ENCODE results near the gene HSP90AB1. TPM values are rescaled to one million over a fixed set of nuclear protein-coding genes. Genes with fewer than 3 reads are reported as not detected.

Gene HSP90AB1
- total and polyA plus RNA-seq, 11 donors: 375 to 1,040 (median 857) TPM

- ATAC-seq: peak; percentile 57 to 85 (median 81)
- Histone ChIP-seq H3K9me3 (no peaks in the 10 kb centered on the region), H3K27ac (peak overlapping the region; percentile 90 to 100 (median 98)), H3K27me3 (no peaks in the 10 kb centered on the region), H3K4me3 (peak overlapping the region; percentile 69 to 98 (median 81)), H3K4me1 (peaks cover 0 to 38% (median 35%) of the 10 kb centered on the region in 12 donors), H3K36me3 (peaks cover 2 to 32% (median 28%) of the 10 kb centered on the region in 9 donors)
- TF ChIP-seq CTCF (IDR thresholded peaks at IDR 0.05) (peak in 10 of 12 donors; percentile 9 to 61 (median 40)), POLR2A (IDR thresholded peaks at IDR 0.05) (peak in 1 of 2 donors; percentile 18)
- DNase-seq: peak; percentile 91 to 95 (median 94)
- WGBS, 4 donors: 0 to 1% (median 1%) methylated on average over 41 to 62 of the region's 62 CpGs
- intact Hi-C loops (cut with DNase I): loop anchor here in 2 of 10 donors (1.0 to 10.0 kb wide), 3 partner anchors 25 to 611 kb away; partner anchors contain the start of genes MAD2L1BP (in 1 of the 2) and VEGFA (in 1 of the 2)
These were observed 814 bp upstream of the HSP90AB1 start for GRCh38 chr6:44245912-44246662.

DNA sequence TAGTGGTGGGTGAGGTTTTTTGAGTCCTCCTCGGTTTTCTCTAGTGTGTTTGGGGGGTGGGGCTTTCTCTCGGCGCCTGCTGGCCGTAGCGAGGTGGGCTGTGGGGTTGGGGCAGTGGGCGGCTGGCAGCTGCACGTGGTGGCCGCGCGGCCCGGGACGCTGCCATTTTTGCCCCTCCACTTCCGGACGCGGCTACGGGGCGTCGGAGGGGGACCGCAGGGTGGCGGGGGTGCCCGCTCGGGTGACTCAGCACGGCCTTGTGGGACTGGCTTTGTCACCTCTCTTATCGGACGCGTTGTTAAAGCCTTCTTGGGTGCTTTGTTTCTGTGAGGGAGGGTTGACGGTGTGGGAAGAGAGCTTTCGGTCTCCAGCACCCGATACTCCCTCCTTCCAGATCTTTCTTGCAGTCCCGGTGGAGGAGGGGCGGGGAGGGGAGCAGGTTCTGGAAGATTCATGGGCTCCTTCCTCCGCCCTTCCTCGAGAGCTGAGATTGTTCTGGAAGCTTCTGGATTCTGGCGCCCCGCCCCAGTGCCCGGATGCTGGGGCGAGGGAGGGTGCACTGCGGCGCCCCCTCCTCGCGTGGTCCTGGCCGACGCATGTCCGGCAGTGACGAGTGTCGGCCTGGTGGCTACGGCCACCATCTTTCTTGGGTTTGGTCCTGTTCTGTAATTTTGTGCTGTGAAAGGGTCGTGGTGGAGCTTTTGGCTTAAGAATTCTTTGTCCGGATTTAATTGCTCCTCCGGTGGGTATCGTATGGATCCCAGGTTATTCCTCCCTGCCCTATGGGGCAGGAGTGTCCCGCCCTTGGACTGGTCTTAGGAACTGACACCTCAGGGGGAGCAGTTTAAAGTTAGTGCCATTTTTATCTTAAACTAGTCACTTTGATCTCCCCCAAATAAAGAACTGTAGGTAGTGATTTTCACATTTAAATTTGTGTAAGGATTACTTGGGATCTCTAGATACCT, 719 bp downstream of the HSP90AB1 start:
- H3K4me1 ChIP-seq: peaks cover 0 to 53% (median 38%) of the 10 kb centered on the region in 12 donors
- no peak for TF ChIP-seq POLR2A (IDR thresholded peaks at IDR 0.05)
- TF ChIP-seq CTCF (IDR thresholded peaks at IDR 0.05): peak in 1 of 12 donors; percentile 4
- peak overlapping the region; percentile 69 to 98 (median 81) for H3K4me3 ChIP-seq
- intact Hi-C loops (cut with DNase I): loop anchor here in 1 of 10 donors (10.0 kb wide), 2 partner anchors 473 to 613 kb away; partner anchors contain the start of genes MAD2L1BP and VEGFA
- 0% methylated on average over 25 to 52 of the region's 52 CpGs for WGBS, 4 donors
- H3K27ac ChIP-seq: peak overlapping the region; percentile 90 to 100 (median 98)
- DNase-seq (peak; percentile 80 to 87 (median 83)), ATAC-seq (peak; percentile 41 to 60 (median 60))
- H3K36me3 ChIP-seq: peaks cover 2 to 47% (median 43%) of the 10 kb centered on the region in 9 donors
- no peaks in the 10 kb centered on the region for H3K27me3 ChIP-seq
- H3K9me3 ChIP-seq: no peaks in the 10 kb centered on the region

DNA sequence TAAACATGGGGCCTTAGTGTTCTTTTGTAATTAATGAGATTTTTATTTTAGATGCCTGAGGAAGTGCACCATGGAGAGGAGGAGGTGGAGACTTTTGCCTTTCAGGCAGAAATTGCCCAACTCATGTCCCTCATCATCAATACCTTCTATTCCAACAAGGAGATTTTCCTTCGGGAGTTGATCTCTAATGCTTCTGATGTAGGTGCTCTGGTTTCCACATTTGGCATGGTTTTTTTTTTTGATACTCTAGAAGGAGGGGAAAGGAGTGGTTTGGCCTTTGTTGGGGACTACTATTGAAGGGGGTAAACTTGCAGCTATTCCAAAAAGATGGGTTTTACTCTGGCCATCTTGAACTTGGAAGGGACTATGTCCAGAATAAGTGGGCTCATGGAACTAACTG, 1.7 kb downstream of the HSP90AB1 start:
- intact Hi-C loops (cut with DNase I): loop anchor here in 1 of 10 donors (10.0 kb wide), 2 partner anchors 474 to 614 kb away; partner anchors contain the start of genes MAD2L1BP and VEGFA
- DNase-seq: no peak
- TF ChIP-seq CTCF (IDR thresholded peaks at IDR 0.05): no peak
- Histone ChIP-seq H3K4me3 (peak overlapping the region in 9 of 12 donors; percentile 69 to 98 (median 77)), H3K36me3 (peaks cover 2 to 57% (median 53%) of the 10 kb centered on the region in 9 donors), H3K27me3 (no peaks in the 10 kb centered on the region), H3K9me3 (no peaks in the 10 kb centered on the region), H3K4me1 (peaks cover 0 to 62% (median 43%) of the 10 kb centered on the region in 12 donors), H3K27ac (peak overlapping the region in 9 of 12 donors; percentile 90 to 100 (median 99))
- ATAC-seq: no peak
- 18 to 35% (median 28%) methylated on average over 1 of the region's 1 CpG for WGBS, 4 donors

Measured in heart left ventricle (tissue), 16 donors.